PC-9 (cell line): ENCODE results near the gene VLDLR.

Experiments used
- EZH2 ChIP-seq: fragments of 200-600 bp; sonication (generic); IDR thresholded peaks from 2 replicates; pipeline ENCODE4 v1.8.0; 2017; ENCODE audit warnings: antibody characterized with exemption, low read depth
- TF ChIP-seq, protein P1 (sequence below): fragments of 200-600 bp; sonication (generic); conservative IDR thresholded peaks from 2 replicates; pipeline ENCODE4 v1.6.1; 2017; ENCODE audit warnings: mixed run types, antibody characterized with exemption, mild to moderate bottlenecking, moderate library complexity

DNA sequence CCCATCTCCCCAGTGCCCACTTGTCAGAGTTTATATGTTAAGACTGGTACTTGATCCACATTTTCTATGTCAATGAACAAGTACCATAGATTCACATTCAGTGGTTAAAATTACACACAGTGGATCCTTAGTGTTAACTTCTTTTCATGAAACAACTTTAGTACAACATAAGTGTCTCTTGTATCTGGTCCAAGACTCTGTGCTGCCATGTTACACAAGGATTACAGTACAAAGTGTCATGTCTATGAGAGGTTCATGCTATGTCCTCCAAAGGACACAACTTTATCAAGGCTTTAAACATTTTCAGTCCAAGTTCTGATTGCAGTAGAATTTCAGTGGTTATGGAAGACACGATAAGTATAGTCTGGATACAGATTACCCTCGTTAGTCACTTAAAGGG is 13.3 kb upstream of the VLDLR start:
- TF ChIP-seq, protein P1, sequence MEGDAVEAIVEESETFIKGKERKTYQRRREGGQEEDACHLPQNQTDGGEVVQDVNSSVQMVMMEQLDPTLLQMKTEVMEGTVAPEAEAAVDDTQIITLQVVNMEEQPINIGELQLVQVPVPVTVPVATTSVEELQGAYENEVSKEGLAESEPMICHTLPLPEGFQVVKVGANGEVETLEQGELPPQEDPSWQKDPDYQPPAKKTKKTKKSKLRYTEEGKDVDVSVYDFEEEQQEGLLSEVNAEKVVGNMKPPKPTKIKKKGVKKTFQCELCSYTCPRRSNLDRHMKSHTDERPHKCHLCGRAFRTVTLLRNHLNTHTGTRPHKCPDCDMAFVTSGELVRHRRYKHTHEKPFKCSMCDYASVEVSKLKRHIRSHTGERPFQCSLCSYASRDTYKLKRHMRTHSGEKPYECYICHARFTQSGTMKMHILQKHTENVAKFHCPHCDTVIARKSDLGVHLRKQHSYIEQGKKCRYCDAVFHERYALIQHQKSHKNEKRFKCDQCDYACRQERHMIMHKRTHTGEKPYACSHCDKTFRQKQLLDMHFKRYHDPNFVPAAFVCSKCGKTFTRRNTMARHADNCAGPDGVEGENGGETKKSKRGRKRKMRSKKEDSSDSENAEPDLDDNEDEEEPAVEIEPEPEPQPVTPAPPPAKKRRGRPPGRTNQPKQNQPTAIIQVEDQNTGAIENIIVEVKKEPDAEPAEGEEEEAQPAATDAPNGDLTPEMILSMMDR, result no peak
- TF ChIP-seq EZH2, result no peak
